CD4-positive, alpha-beta T cell (primary cell): ENCODE measurements around the gene GAS7. TPM values are rescaled to one million over a fixed set of nuclear protein-coding genes. Genes with fewer than 3 reads are reported as not detected.

ENCODE experiments used
- ATAC-seq: fragments of 200-7000 bp; cut with Tn5 transposase; one replicate; pipeline ENCODE4 v1.10.0; 2022; ENCODE audit warnings: mild to moderate bottlenecking; ENCODE audit not compliant: poor library complexity
- CTCF ChIA-PET: fragments of 350-600 bp; sonication (Branson Sonifier 250); formaldehyde crosslinking; loops from one replicate; lab custom pipeline; 2021; ENCODE audit warnings: antibody characterized with exemption, inconsistent platforms; lab: Charles Lee
- POLR2A ChIA-PET: fragments of 350-600 bp; sonication (Branson Sonifier 250); formaldehyde crosslinking; loops from one replicate; lab custom pipeline; 2021; ENCODE audit warnings: antibody characterized with exemption, inconsistent platforms; lab: Charles Lee
- DNase-seq, 14 experiments: peaks; one replicate each; pipeline ENCODE4 v3.0.0-alpha.2; 2013 to 2020; ENCODE audit warnings: mixed read lengths in 2 of 14
- H3K27ac ChIP-seq, 2 donors: one replicate each; pipeline versions ENCODE4 v1.5.1 to v1.7.0; 2013; ENCODE audit warnings: low read length in 2 of 2, low read depth in 1 of 2, mild to moderate bottlenecking in 1 of 2
- H3K27me3 ChIP-seq, 2 experiments: 1 replicate in 1 of 2; 2 replicates in 1 of 2; pipeline versions ENCODE4 v1.6.1 to v1.7.0; 2013; ENCODE audit warnings: low read length in 2 of 2, control low read depth in 1 of 2, mild to moderate bottlenecking in 1 of 2, moderate library complexity in 1 of 2; ENCODE audit not compliant: insufficient read depth in 2 of 2, control insufficient read depth in 1 of 2
- H3K36me3 ChIP-seq: one replicate; pipeline ENCODE4 v1.6.1; 2013; ENCODE audit warnings: low read length, control low read depth; ENCODE audit not compliant: insufficient read depth
- H3K4me1 ChIP-seq: one replicate; pipeline ENCODE4 v1.6.1; 2013; ENCODE audit warnings: low read length, control low read depth; ENCODE audit not compliant: insufficient read depth
- H3K4me3 ChIP-seq: one replicate; pipeline ENCODE4 v1.5.1; 2013; ENCODE audit warnings: mild to moderate bottlenecking, low read length, moderate library complexity
- H3K9me3 ChIP-seq, 2 experiments: 1 replicate in 1 of 2; 2 replicates in 1 of 2; pipeline versions ENCODE4 v1.6.1 to v1.7.0; 2013; ENCODE audit warnings: low read length in 2 of 2, mild to moderate bottlenecking in 2 of 2, control low read depth in 1 of 2, moderate library complexity in 1 of 2; ENCODE audit not compliant: control insufficient read depth in 1 of 2, insufficient read depth in 1 of 2
- H3K27ac Mint-ChIP-seq: one replicate; pipeline ENCODE4 v1.8.0; 2020; ENCODE audit warnings: mixed read lengths
- H3K27me3 Mint-ChIP-seq: one replicate; pipeline ENCODE4 v1.8.0; 2021; ENCODE audit warnings: mixed read lengths
- H3K36me3 Mint-ChIP-seq: one replicate; pipeline ENCODE4 v1.8.0; 2021; ENCODE audit warnings: low read depth, mixed read lengths
- H3K4me1 Mint-ChIP-seq: one replicate; pipeline ENCODE4 v1.8.0; 2021; ENCODE audit warnings: low read depth, mixed read lengths
- H3K4me3 Mint-ChIP-seq: one replicate; pipeline ENCODE4 v1.8.0; 2020; ENCODE audit warnings: mild to moderate bottlenecking, mixed read lengths
- H3K9me3 Mint-ChIP-seq: one replicate; pipeline ENCODE4 v1.8.0; 2020; ENCODE audit warnings: mixed read lengths
- CTCF ChIP-seq: fragments of 200-600 bp; IDR thresholded peaks from one replicate; pipeline ENCODE4 v1.8.0; 2022; ENCODE audit warnings: antibody characterized with exemption, mild to moderate bottlenecking
- intact Hi-C, 2 experiments: fragments of 100-400 bp; cut with DNase I in 1 of 2; cut with micrococcal nuclease in 1 of 2; formaldehyde crosslinking; loops; one replicate each; pipeline versions ENCODE4 v1.15.1 to v1.9.0; 2023 to 2025; cut with DNase I, micrococcal nuclease
- total RNA-seq, 174 experiments: library from RNA in 2 of 174; stranded (reverse) in 2 of 174; gene quantifications; one replicate each; pipeline ENCODE4 v1.2.3 and lab custom pipeline; 2021 to 2026

GAS7 gene
- total RNA-seq, 2 experiments from 2014 or later: 1.8 to 3.4 TPM

GRCh38 chr17:10216213-10216938 lies 18.0 kb upstream of the GAS7 start:
- no peaks in the 10 kb centered on the region for H3K36me3 ChIP-seq
- no peaks in the 10 kb centered on the region for H3K4me1 ChIP-seq
- intact Hi-C loops: no loop called here
- H3K9me3 ChIP-seq: peaks cover 6 to 9% of the 10 kb centered on the region in 2 experiments
- ChIA-PET CTCF (no interaction called here), POLR2A (no interaction called here)
- ATAC-seq (no peak), DNase-seq (no peak)
- H3K27me3 ChIP-seq: no peaks in the 10 kb centered on the region
- Mint-ChIP-seq H3K4me3 (no peak overlapping the region), H3K36me3 (no peaks in the 10 kb centered on the region), H3K27me3 (no peaks in the 10 kb centered on the region), H3K9me3 (no peaks in the 10 kb centered on the region), H3K27ac (no peak overlapping the region), H3K4me1 (no peaks in the 10 kb centered on the region)
- H3K27ac ChIP-seq: no peak overlapping the region
- TF ChIP-seq CTCF: no peak
- H3K4me3 ChIP-seq: no peak overlapping the region

- Histone ChIP-seq H3K27ac (no peak overlapping the region), H3K4me1 (no peaks in the 10 kb centered on the region)
- CTCF ChIA-PET: no interaction called here
These were observed 16.9 kb upstream of the GAS7 start for GRCh38 chr17:10215286-10215685.

GRCh38 chr17:10211666-10212065 lies 13.3 kb upstream of the GAS7 start:
- Mint-ChIP-seq H3K4me1 (no peaks in the 10 kb centered on the region), H3K4me3 (no peak overlapping the region), H3K36me3 (no peaks in the 10 kb centered on the region), H3K27ac (no peak overlapping the region), H3K9me3 (no peaks in the 10 kb centered on the region), H3K27me3 (no peaks in the 10 kb centered on the region)
- no peaks in the 10 kb centered on the region for H3K36me3 ChIP-seq
- no peak overlapping the region for H3K27ac ChIP-seq
- CTCF ChIA-PET: no interaction called here
- POLR2A ChIA-PET: no interaction called here
- TF ChIP-seq CTCF: no peak
- H3K9me3 ChIP-seq: peaks cover 0 to 6% of the 10 kb centered on the region in 2 experiments
- intact Hi-C loops: no loop called here
- no peaks in the 10 kb centered on the region for H3K4me1 ChIP-seq
- ATAC-seq (no peak), DNase-seq (no peak)
- H3K27me3 ChIP-seq: no peaks in the 10 kb centered on the region
- H3K4me3 ChIP-seq: no peak overlapping the region

More at GRCh38 chr17:10215286-10215685, 16.9 kb upstream of the GAS7 start:
- Mint-ChIP-seq H3K4me1 (no peaks in the 10 kb centered on the region), H3K27me3 (no peaks in the 10 kb centered on the region), H3K9me3 (no peaks in the 10 kb centered on the region), H3K27ac (no peak overlapping the region), H3K36me3 (no peaks in the 10 kb centered on the region), H3K4me3 (no peak overlapping the region)
- H3K4me3 ChIP-seq: no peak overlapping the region
- H3K9me3 ChIP-seq: peaks cover 6 to 9% of the 10 kb centered on the region in 2 experiments
- ATAC-seq: no peak
- no peak for DNase-seq
- no peaks in the 10 kb centered on the region for H3K36me3 ChIP-seq
- intact Hi-C loops: no loop called here
- POLR2A ChIA-PET: no interaction called here
- no peak for TF ChIP-seq CTCF
- H3K27me3 ChIP-seq: no peaks in the 10 kb centered on the region
